Thoracic aorta (tissue), 2 donors: ENCODE data around the gene KIRREL3. TPM values are rescaled to one million over a fixed set of nuclear protein-coding genes. Genes with fewer than 3 reads are reported as not detected.

ENCODE experiments used
- ATAC-seq: fragments of 150-250 bp; one replicate; pipeline ENCODE4 v1.8.0; 2017; ENCODE audit warnings: low read depth; ENCODE audit not compliant: insufficient number of reproducible peaks, low FRiP score
- DNase-seq: peaks from one replicate; pipeline ENCODE4 v3.0.0-alpha.2; 2020; ENCODE audit warnings: low spot score
- H3K27ac ChIP-seq, 2 donors: fragments of 200-600 bp; sonication (generic); 1 replicate in 1 of 2; 2 replicates in 1 of 2; pipeline ENCODE4 v1.5.1; 2016; ENCODE audit warnings: mild to moderate bottlenecking in 2 of 2, moderate library complexity in 2 of 2
- H3K27me3 ChIP-seq: fragments of 200-600 bp; sonication (generic); replicated peaks from 2 replicates; pipeline ENCODE4 v1.6.0; 2016; ENCODE audit warnings: mild to moderate bottlenecking; ENCODE audit not compliant: insufficient read depth
- H3K36me3 ChIP-seq: fragments of 200-600 bp; sonication (generic); one replicate; pipeline ENCODE4 v1.5.1; 2016
- H3K4me1 ChIP-seq, 2 donors: fragments of 200-600 bp; sonication (generic); 1 replicate in 1 of 2; 2 replicates in 1 of 2; pipeline versions ENCODE4 v1.5.1 to v1.6.0; 2016; ENCODE audit warnings: low read depth in 2 of 2, mild to moderate bottlenecking in 1 of 2; ENCODE audit not compliant: control insufficient read depth in 1 of 2
- H3K4me3 ChIP-seq: fragments of 200-600 bp; sonication (generic); 2 replicates; pipeline ENCODE4 v1.5.1; 2016; ENCODE audit warnings: mild to moderate bottlenecking
- H3K9me3 ChIP-seq: fragments of 200-600 bp; sonication (generic); 2 replicates; pipeline ENCODE4 v1.5.1; 2016
- total RNA-seq, 2 donors: library from RNA; depleted of rRNA; stranded (reverse); fragments of >200 nt; gene quantifications; one replicate each; pipeline versions ENCODE4 v1.1.0 to v1.2.3, GENCODE V29; 2016
- TF ChIP-seq, protein P1 (sequence below): fragments of 200-600 bp; sonication (generic); IDR thresholded peaks from one replicate; pipeline ENCODE4 v1.5.1; 2019; ENCODE audit warnings: antibody characterized with exemption

KIRREL3 gene
- total RNA-seq, 2 donors from 2014 or later, result not detected

DNA sequence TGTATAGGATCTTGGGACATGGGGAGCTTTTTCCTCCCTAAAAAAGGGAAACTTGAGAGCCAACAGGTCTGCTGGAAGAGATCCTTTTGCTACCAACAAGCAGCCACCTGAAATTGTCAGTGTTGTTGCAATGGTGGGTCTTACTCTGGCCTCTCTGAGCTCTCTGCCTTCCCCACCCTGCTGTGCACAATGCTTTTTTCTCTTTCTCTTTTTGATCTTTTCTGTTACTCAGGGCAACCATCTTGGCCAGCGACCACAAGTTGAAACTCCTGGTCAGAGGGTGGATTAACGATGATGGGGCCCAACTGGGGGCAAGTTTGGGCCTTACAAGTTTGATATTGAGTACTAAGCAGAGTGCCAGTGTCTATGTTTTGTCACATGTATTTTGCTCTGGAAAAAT is 155.8 kb downstream of the KIRREL3 start:
- ATAC-seq (no peak), DNase-seq (no peak)
- H3K4me1 ChIP-seq, result no peaks in the 10 kb centered on the region

DNA sequence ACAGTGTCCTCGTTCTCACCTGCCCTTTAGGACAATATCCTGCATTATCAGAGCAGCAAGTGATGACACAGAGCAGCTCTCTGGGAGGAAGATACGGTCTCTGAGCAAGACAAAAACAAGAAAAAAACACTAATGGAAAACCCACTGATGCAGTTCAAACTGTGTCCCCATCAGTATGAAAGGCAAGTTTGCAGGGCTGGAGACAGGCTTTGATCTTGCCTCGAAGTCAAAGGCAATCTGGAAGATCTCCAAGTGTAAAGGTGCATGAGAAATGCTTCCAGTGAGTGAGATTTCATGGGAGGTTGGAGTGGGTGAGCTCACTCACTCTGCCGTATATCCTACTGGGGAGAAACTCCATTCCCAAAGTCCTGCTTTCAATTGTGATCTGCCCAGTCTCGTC is 157.5 kb downstream of the KIRREL3 start:
- TF ChIP-seq, protein P1, sequence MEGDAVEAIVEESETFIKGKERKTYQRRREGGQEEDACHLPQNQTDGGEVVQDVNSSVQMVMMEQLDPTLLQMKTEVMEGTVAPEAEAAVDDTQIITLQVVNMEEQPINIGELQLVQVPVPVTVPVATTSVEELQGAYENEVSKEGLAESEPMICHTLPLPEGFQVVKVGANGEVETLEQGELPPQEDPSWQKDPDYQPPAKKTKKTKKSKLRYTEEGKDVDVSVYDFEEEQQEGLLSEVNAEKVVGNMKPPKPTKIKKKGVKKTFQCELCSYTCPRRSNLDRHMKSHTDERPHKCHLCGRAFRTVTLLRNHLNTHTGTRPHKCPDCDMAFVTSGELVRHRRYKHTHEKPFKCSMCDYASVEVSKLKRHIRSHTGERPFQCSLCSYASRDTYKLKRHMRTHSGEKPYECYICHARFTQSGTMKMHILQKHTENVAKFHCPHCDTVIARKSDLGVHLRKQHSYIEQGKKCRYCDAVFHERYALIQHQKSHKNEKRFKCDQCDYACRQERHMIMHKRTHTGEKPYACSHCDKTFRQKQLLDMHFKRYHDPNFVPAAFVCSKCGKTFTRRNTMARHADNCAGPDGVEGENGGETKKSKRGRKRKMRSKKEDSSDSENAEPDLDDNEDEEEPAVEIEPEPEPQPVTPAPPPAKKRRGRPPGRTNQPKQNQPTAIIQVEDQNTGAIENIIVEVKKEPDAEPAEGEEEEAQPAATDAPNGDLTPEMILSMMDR, result no peak
- no peaks in the 10 kb centered on the region for H3K27me3 ChIP-seq
- H3K36me3 ChIP-seq, result no peaks in the 10 kb centered on the region
- no peak for ATAC-seq
- no peaks in the 10 kb centered on the region for H3K9me3 ChIP-seq
- no peak overlapping the region for H3K4me3 ChIP-seq
- no peak for DNase-seq
- no peak overlapping the region for H3K27ac ChIP-seq
- H3K4me1 ChIP-seq, result no peaks in the 10 kb centered on the region

More for the DNA sequence above, 155.8 kb downstream of the KIRREL3 start:
- TF ChIP-seq, protein P1, result no peak
- no peak overlapping the region for H3K27ac ChIP-seq
- no peaks in the 10 kb centered on the region for H3K27me3 ChIP-seq
- H3K9me3 ChIP-seq, result no peaks in the 10 kb centered on the region
- H3K4me3 ChIP-seq, result no peak overlapping the region
- no peaks in the 10 kb centered on the region for H3K36me3 ChIP-seq

DNA sequence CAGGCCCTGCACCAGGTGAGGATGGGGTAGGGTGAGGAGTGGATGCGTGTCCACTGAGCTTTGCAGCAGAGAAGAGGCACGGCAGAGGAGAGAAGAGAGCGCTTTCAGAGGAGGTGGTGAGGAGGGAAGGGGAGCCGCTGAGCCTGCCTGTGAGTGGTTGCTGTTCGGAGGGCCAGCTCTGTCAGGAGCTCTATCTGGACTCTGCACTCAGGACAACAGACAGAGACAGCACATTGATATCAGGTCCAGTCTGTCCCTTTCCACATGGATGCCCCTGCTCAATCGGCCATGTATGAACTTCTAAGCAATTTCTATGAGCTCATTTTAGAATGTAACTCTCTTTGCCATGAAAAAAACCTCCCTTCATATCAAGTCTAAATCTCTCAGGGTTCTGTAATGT is 158.6 kb downstream of the KIRREL3 start:
- TF ChIP-seq, protein P1, result no peak
- H3K9me3 ChIP-seq, result no peaks in the 10 kb centered on the region
- DNase-seq (no peak), ATAC-seq (no peak)
- H3K4me1 ChIP-seq, result no peaks in the 10 kb centered on the region
- H3K4me3 ChIP-seq, result no peak overlapping the region
- no peaks in the 10 kb centered on the region for H3K36me3 ChIP-seq
- H3K27me3 ChIP-seq, result no peaks in the 10 kb centered on the region
- H3K27ac ChIP-seq, result no peak overlapping the region

GRCh38 chr11:126840975-126841374 is 159.6 kb downstream of the KIRREL3 start:
- H3K4me3 ChIP-seq, result no peak overlapping the region
- TF ChIP-seq, protein P1, result no peak
- DNase-seq (no peak), ATAC-seq (no peak)
- no peaks in the 10 kb centered on the region for H3K4me1 ChIP-seq
- no peaks in the 10 kb centered on the region for H3K9me3 ChIP-seq
- no peaks in the 10 kb centered on the region for H3K27me3 ChIP-seq
- no peaks in the 10 kb centered on the region for H3K36me3 ChIP-seq
- H3K27ac ChIP-seq, result no peak overlapping the region

GRCh38 chr11:126840201-126840886 is 160.2 kb downstream of the KIRREL3 start:
- Histone ChIP-seq H3K4me3 (no peak overlapping the region), H3K9me3 (no peaks in the 10 kb centered on the region), H3K27me3 (no peaks in the 10 kb centered on the region), H3K4me1 (no peaks in the 10 kb centered on the region), H3K36me3 (no peaks in the 10 kb centered on the region), H3K27ac (no peak overlapping the region)
- DNase-seq (no peak), ATAC-seq (no peak)
- TF ChIP-seq, protein P1, result no peak
